Loucy (cell line): ENCODE measurements around the gene ASMTL.
"Not testable (repeated sequence)": the region's sequence is repeated elsewhere in the genome, so short reads cannot be mapped to it uniquely, and the experiment has no call there.

ENCODE experiments used
- H2AFZ ChIP-seq: fragments of 200-600 bp; sonication (generic); 2 replicates; pipeline ENCODE4 v1.6.0; 2016; ENCODE audit warnings: antibody characterized with exemption, mild to moderate bottlenecking, low read length, moderate library complexity
- H3F3A ChIP-seq: fragments of 200-600 bp; 2 replicates; pipeline ENCODE4 v1.6.0; 2016; ENCODE audit warnings: antibody characterized with exemption, low read depth, mild to moderate bottlenecking
- H3K27me3 ChIP-seq: fragments of 200-600 bp; sonication (generic); 2 replicates; pipeline ENCODE4 v1.6.1; 2014; ENCODE audit warnings: low read length, mild to moderate bottlenecking; ENCODE audit not compliant: insufficient read depth, poor library complexity, severe bottlenecking
- H3K36me3 ChIP-seq: fragments of 200-600 bp; sonication (generic); 2 replicates; pipeline ENCODE4 v1.6.1; 2016; ENCODE audit warnings: low read length; ENCODE audit not compliant: insufficient read depth
- H3K4me1 ChIP-seq: fragments of 200-600 bp; sonication (generic); 2 replicates; pipeline ENCODE4 v1.5.1; 2014; ENCODE audit warnings: low read length, mild to moderate bottlenecking; ENCODE audit not compliant: insufficient read depth, poor library complexity, severe bottlenecking
- H3K4me2 ChIP-seq: fragments of 200-600 bp; sonication (generic); 2 replicates; pipeline ENCODE4 v1.6.0; 2014; ENCODE audit warnings: antibody characterized with exemption, low read length, low read depth, mild to moderate bottlenecking; ENCODE audit not compliant: poor library complexity, severe bottlenecking
- H3K4me3 ChIP-seq: fragments of 200-600 bp; sonication (generic); 2 replicates; pipeline ENCODE4 v1.5.1; 2014; ENCODE audit warnings: low read length, mild to moderate bottlenecking, mixed read lengths; ENCODE audit not compliant: poor library complexity, severe bottlenecking
- H3K79me2 ChIP-seq: fragments of 200-600 bp; sonication (generic); 2 replicates; pipeline ENCODE4 v1.6.1; 2014; ENCODE audit warnings: low read length; ENCODE audit not compliant: insufficient read depth
- H3K9ac ChIP-seq: fragments of 200-600 bp; sonication (generic); 2 replicates; pipeline ENCODE4 v1.6.0; 2014; ENCODE audit warnings: mild to moderate bottlenecking, low read depth, low read length, moderate library complexity; ENCODE audit not compliant: poor library complexity, severe bottlenecking
- H3K9me2 ChIP-seq: fragments of 200-600 bp; sonication (generic); replicated peaks from 2 replicates; pipeline ENCODE4 v1.6.1; 2016; ENCODE audit warnings: low read depth, low read length, mixed read lengths
- H3K9me3 ChIP-seq: fragments of 200-600 bp; sonication (generic); 2 replicates; pipeline ENCODE4 v1.6.1; 2014; ENCODE audit warnings: mild to moderate bottlenecking, antibody characterized with exemption, low read length, low read depth; ENCODE audit not compliant: insufficient read depth
- H4K20me1 ChIP-seq: fragments of 200-600 bp; sonication (generic); 2 replicates; pipeline ENCODE4 v1.6.0; 2014; ENCODE audit warnings: antibody characterized with exemption, low read length, mild to moderate bottlenecking; ENCODE audit not compliant: insufficient read depth, poor library complexity, severe bottlenecking
- CTCF ChIP-seq: fragments of 200-600 bp; sonication (generic); conservative IDR thresholded peaks from 2 replicates; pipeline ENCODE4 v1.5.1; 2014; ENCODE audit warnings: mild to moderate bottlenecking, antibody characterized with exemption, low read length
- EZH2phosphoT487 ChIP-seq: fragments of 200-600 bp; IDR thresholded peaks from 2 replicates; pipeline ENCODE4 v1.6.1; 2018; ENCODE audit warnings: antibody characterized with exemption, mild to moderate bottlenecking, moderate library complexity, borderline replicate concordance

Gene ASMTL

GRCh38 chrX:1380672-1381233 lies 72.0 kb downstream of the ASMTL start:
- Histone ChIP-seq H3K9ac (no peak overlapping the region), H3K79me2 (no peaks in the 10 kb centered on the region), H3F3A (no peaks in the 10 kb centered on the region), H3K4me3 (no peak overlapping the region), H3K27me3 (no peaks in the 10 kb centered on the region), H2AFZ (no peak overlapping the region), H3K4me1 (no peaks in the 10 kb centered on the region), H3K36me3 (peaks cover 18% of the 10 kb centered on the region; the same call in 1 of the 2 replicates), H3K4me2 (no peak overlapping the region), H3K9me3 (no peaks in the 10 kb centered on the region), H4K20me1 (no peaks in the 10 kb centered on the region), H3K9me2 (no peaks in the 10 kb centered on the region)
- TF ChIP-seq CTCF, result no peak
- no peak for TF ChIP-seq EZH2phosphoT487

GRCh38 chrX:1378306-1378759 lies 74.4 kb downstream of the ASMTL start:
- TF ChIP-seq CTCF (no peak), EZH2phosphoT487 (no peak)
- Histone ChIP-seq H3K27me3 (no peaks in the 10 kb centered on the region), H3K9ac (no peak overlapping the region), H3K9me2 (no peaks in the 10 kb centered on the region), H3K9me3 (no peaks in the 10 kb centered on the region), H2AFZ (no peak overlapping the region), H4K20me1 (no peaks in the 10 kb centered on the region), H3K4me3 (no peak overlapping the region), H3K36me3 (no peaks in the 10 kb centered on the region), H3K4me2 (no peak overlapping the region), H3K4me1 (no peaks in the 10 kb centered on the region), H3F3A (no peaks in the 10 kb centered on the region), H3K79me2 (no peaks in the 10 kb centered on the region)

- Histone ChIP-seq H3K4me3 (no peak overlapping the region), H3F3A (no peaks in the 10 kb centered on the region), H3K4me1 (no peaks in the 10 kb centered on the region), H3K27me3 (no peaks in the 10 kb centered on the region), H3K9me3 (no peaks in the 10 kb centered on the region), H3K36me3 (no peaks in the 10 kb centered on the region), H3K4me2 (no peak overlapping the region), H4K20me1 (no peaks in the 10 kb centered on the region), H2AFZ (no peak overlapping the region), H3K9ac (no peak overlapping the region), H3K9me2 (no peaks in the 10 kb centered on the region), H3K79me2 (no peaks in the 10 kb centered on the region)
- TF ChIP-seq EZH2phosphoT487 (no peak), CTCF (no peak)
Measured at GRCh38 chrX:1368385-1368698, 84.4 kb downstream of the ASMTL start.

DNA sequence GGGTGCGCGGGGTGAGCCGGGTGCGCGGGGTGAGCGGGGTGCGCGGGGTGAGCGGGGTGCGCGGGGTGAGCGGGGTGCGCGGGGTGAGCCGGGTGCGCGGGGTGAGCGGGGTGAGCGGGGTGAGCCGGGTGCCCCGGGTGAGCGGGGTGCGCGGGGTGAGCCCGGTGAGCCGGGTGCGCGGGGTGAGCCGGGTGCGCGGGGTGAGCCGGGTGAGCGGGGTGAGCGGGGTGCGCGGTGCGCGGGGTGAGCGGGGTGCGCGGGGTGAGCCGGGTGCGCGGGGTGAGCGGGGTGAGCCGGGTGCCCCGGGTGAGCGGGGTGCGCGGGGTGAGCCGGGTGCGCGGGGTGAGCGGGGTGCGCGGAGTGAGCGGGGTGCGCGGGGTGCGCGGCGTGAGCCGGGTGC lies 86.3 kb downstream of the ASMTL start:
- not testable (repeated sequence) for H4K20me1 ChIP-seq, H3K4me2 ChIP-seq, H3K9ac ChIP-seq, H3K36me3 ChIP-seq, H3K4me1 ChIP-seq, H3K79me2 ChIP-seq, H2AFZ ChIP-seq, H3K27me3 ChIP-seq, H3F3A ChIP-seq, H3K9me2 ChIP-seq, H3K9me3 ChIP-seq, H3K4me3 ChIP-seq
